PC-9 (cell line): ENCODE data around the gene ECE1. TPM values are rescaled to one million over a fixed set of nuclear protein-coding genes. Genes with fewer than 3 reads are reported as not detected.

Experiments
- BruUV-seq: library from RNA; stranded (reverse); fragments of 400-500 nt; replicated peaks from 2 replicates; lab custom pipeline; 2021; lab: Mats Ljungman, UMichigan
- CTCF ChIA-PET: fragments of 300-600 bp; sonication (Branson Sonifier 250); formaldehyde crosslinking; loops from one replicate; lab custom pipeline; 2022; ENCODE audit warnings: antibody characterized with exemption; lab: Charles Lee
- POLR2A ChIA-PET: fragments of 300-600 bp; sonication (Branson Sonifier 250); formaldehyde crosslinking; loops from one replicate; lab custom pipeline; 2022; ENCODE audit warnings: antibody characterized with exemption; ENCODE audit not compliant: unreplicated experiment; lab: Charles Lee
- DNase-seq, 2 experiments: peaks; one replicate each; pipeline versions ENCODE4 v3.0.0 to v3.0.0-alpha.2; 2015 to 2022; ENCODE audit warnings: mixed read lengths in 1 of 2
- H2AFZ ChIP-seq: fragments of 200-600 bp; sonication (generic); 2 replicates; pipeline ENCODE4 v1.8.1; 2017; ENCODE audit warnings: antibody characterized with exemption
- H3F3A ChIP-seq: fragments of 200-600 bp; sonication (generic); 2 replicates; pipeline ENCODE4 v1.8.1; 2017; ENCODE audit warnings: antibody characterized with exemption, mild to moderate bottlenecking, low read depth; ENCODE audit not compliant: insufficient read depth
- H3K27ac ChIP-seq: fragments of 200-600 bp; sonication (generic); 2 replicates; pipeline ENCODE4 v1.6.1; 2016; ENCODE audit warnings: mixed run types
- H3K27me3 ChIP-seq: fragments of 200-600 bp; sonication (generic); 2 replicates; pipeline ENCODE4 v1.6.1; 2016; ENCODE audit warnings: low read depth, mixed run types; ENCODE audit not compliant: insufficient read depth
- H3K36me3 ChIP-seq: fragments of 200-600 bp; sonication (generic); 2 replicates; pipeline ENCODE4 v1.6.1; 2016; ENCODE audit warnings: low read depth, mixed run types
- H3K4me1 ChIP-seq: fragments of 200-600 bp; sonication (generic); replicated peaks from 2 replicates; pipeline ENCODE4 v1.6.1; 2016; ENCODE audit warnings: mixed run types; ENCODE audit not compliant: insufficient read depth
- H3K4me2 ChIP-seq: fragments of 200-600 bp; sonication (generic); 2 replicates; pipeline ENCODE4 v1.6.1; 2017; ENCODE audit warnings: mixed run types
- H3K4me3 ChIP-seq: fragments of 200-600 bp; sonication (generic); 2 replicates; pipeline ENCODE4 v1.6.1; 2016; ENCODE audit warnings: mixed run types
- H3K79me2 ChIP-seq: fragments of 200-600 bp; sonication (generic); 2 replicates; pipeline ENCODE4 v1.6.1; 2017; ENCODE audit warnings: low read depth, mixed run types
- H3K9me2 ChIP-seq: fragments of 200-600 bp; sonication (generic); 2 replicates; pipeline ENCODE4 v1.8.1; 2017; ENCODE audit warnings: mild to moderate bottlenecking; ENCODE audit not compliant: insufficient read depth
- H3K9me3 ChIP-seq: fragments of 200-600 bp; sonication (generic); 2 replicates; pipeline ENCODE4 v1.8.1; 2016; ENCODE audit warnings: low read depth; ENCODE audit not compliant: insufficient read depth
- H4K20me1 ChIP-seq: fragments of 200-600 bp; sonication (generic); 2 replicates; pipeline ENCODE4 v1.8.1; 2017; ENCODE audit not compliant: insufficient read depth
- EZH2 ChIP-seq: fragments of 200-600 bp; sonication (generic); IDR thresholded peaks from 2 replicates; pipeline ENCODE4 v1.8.0; 2017; ENCODE audit warnings: antibody characterized with exemption, low read depth
- intact Hi-C: fragments of 100-400 bp; cut with micrococcal nuclease; formaldehyde crosslinking; loops from one replicate; pipeline ENCODE4 v1.10.0; 2022; ENCODE audit not compliant: unreplicated experiment
- total RNA-seq: library from RNA; stranded (reverse); gene quantifications from 2 replicates; pipeline ENCODE4 v1.2.3, GENCODE V29; 2021
- TF ChIP-seq, protein P1 (sequence below): fragments of 200-600 bp; sonication (generic); conservative IDR thresholded peaks from 2 replicates; pipeline ENCODE4 v1.6.1; 2017; ENCODE audit warnings: mixed run types, antibody characterized with exemption, mild to moderate bottlenecking, moderate library complexity

Gene ECE1
- total RNA-seq, 1 experiment from 2014 or later = 80.8 TPM

DNA sequence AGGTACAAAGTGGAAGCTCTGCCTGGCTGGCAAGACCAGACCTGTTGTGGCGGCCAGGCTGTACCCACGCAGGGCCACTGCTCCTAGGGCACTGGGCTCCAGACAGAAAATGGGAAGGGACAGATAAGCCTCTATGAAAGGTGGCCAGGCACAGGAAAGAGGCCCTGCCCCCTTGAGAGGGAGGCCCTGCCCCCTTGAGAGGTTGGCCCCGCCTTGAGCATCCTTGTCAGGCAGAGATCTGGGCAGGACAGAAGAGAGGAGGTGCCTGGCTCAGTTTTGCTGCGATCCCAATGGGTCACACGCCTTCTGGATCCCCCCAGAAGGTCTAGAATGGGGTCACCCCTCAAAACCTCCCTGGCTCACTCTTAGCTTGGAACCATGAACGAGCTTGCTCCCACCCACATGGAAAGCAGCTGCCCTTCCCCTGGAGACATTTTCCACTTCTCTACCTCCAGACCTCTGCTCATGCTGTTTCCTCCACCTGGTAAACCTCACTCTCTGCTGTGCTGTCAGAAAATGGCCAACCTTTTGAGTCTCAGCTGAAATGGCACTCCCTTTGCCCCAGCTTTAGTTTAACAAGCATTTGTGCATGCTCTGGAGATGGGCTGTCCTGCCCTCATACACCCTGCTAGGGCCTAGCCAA lies 17.5 kb upstream of the ECE1 start:
- H2AFZ ChIP-seq = no peak overlapping the region
- H3K9me3 ChIP-seq = no peaks in the 10 kb centered on the region
- H3K4me3 ChIP-seq = no peak overlapping the region
- H4K20me1 ChIP-seq = no peaks in the 10 kb centered on the region
- H3F3A ChIP-seq = no peaks in the 10 kb centered on the region
- ChIA-PET POLR2A (no interaction called here), CTCF (no interaction called here)
- intact Hi-C loops = no loop called here
- peaks cover 5% of the 10 kb centered on the region; the same call in 1 of the 2 replicates for H3K4me1 ChIP-seq
- H3K36me3 ChIP-seq = no peaks in the 10 kb centered on the region
- TF ChIP-seq, protein P1, sequence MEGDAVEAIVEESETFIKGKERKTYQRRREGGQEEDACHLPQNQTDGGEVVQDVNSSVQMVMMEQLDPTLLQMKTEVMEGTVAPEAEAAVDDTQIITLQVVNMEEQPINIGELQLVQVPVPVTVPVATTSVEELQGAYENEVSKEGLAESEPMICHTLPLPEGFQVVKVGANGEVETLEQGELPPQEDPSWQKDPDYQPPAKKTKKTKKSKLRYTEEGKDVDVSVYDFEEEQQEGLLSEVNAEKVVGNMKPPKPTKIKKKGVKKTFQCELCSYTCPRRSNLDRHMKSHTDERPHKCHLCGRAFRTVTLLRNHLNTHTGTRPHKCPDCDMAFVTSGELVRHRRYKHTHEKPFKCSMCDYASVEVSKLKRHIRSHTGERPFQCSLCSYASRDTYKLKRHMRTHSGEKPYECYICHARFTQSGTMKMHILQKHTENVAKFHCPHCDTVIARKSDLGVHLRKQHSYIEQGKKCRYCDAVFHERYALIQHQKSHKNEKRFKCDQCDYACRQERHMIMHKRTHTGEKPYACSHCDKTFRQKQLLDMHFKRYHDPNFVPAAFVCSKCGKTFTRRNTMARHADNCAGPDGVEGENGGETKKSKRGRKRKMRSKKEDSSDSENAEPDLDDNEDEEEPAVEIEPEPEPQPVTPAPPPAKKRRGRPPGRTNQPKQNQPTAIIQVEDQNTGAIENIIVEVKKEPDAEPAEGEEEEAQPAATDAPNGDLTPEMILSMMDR = no peak
- no peak for TF ChIP-seq EZH2
- no peaks in the 10 kb centered on the region for H3K9me2 ChIP-seq
- no peaks in the 10 kb centered on the region for H3K79me2 ChIP-seq
- BruUV-seq = no TSS peak
- DNase-seq = no peak
- H3K4me2 ChIP-seq = no peak overlapping the region
- H3K27me3 ChIP-seq = no peaks in the 10 kb centered on the region
- H3K27ac ChIP-seq = no peak overlapping the region

DNA sequence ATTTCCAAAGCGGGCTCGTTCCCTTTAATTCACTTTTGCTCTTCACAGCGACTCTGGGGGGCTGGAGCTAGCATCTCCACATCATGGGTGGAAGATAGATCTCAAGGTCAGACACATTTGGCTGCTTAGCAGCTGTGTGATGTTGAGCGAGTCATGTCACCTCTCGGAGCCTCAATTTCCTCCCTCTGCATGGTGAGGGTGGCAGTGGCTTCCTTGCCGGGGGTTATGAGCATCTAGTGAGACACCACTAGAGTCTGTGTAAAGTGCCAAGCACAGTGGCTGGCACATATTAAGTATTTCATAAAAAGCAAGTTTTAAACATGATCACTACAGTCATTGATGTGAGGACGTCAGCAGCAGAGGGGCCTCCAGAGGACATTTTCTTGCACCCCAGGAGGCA lies 16.9 kb upstream of the ECE1 start:
- Histone ChIP-seq H3K79me2 (no peaks in the 10 kb centered on the region), H2AFZ (no peak overlapping the region), H3F3A (no peaks in the 10 kb centered on the region), H4K20me1 (no peaks in the 10 kb centered on the region), H3K27ac (no peak overlapping the region), H3K9me3 (no peaks in the 10 kb centered on the region), H3K27me3 (no peaks in the 10 kb centered on the region), H3K4me2 (no peak overlapping the region), H3K36me3 (no peaks in the 10 kb centered on the region), H3K4me3 (no peak overlapping the region), H3K4me1 (peaks cover 5% of the 10 kb centered on the region; the same call in 1 of the 2 replicates), H3K9me2 (no peaks in the 10 kb centered on the region)
- BruUV-seq = no TSS peak
- CTCF ChIA-PET = no interaction called here
- POLR2A ChIA-PET = no interaction called here
- TF ChIP-seq EZH2 = no peak
- TF ChIP-seq, protein P1 = no peak
- intact Hi-C loops = no loop called here
- no peak for DNase-seq

DNA sequence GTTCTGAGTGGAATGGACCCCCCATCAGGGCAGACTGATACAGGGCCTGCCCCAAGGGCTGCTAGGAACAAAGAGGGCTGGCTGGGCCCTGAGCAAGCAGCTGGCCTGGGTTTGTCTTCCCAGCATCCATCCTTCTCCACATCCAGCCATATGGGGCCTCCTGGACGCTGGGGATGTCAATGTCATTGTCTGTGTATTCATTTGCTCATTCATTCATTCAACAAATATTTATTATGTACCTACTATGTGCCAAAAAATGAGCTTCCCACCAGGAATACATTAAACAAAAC lies 15.6 kb upstream of the ECE1 start:
- DNase-seq = no peak
- Histone ChIP-seq H3K27ac (no peak overlapping the region), H3K27me3 (no peaks in the 10 kb centered on the region), H3K9me3 (no peaks in the 10 kb centered on the region), H4K20me1 (no peaks in the 10 kb centered on the region), H3K79me2 (no peaks in the 10 kb centered on the region), H3K36me3 (no peaks in the 10 kb centered on the region), H3K4me3 (no peak overlapping the region), H3K4me1 (peaks cover 5% of the 10 kb centered on the region; the same call in 1 of the 2 replicates), H2AFZ (no peak overlapping the region), H3K9me2 (no peaks in the 10 kb centered on the region), H3K4me2 (no peak overlapping the region), H3F3A (no peaks in the 10 kb centered on the region)
- intact Hi-C loops = no loop called here
- CTCF ChIA-PET = no interaction called here
- TF ChIP-seq, protein P1 = no peak
- TF ChIP-seq EZH2 = no peak
- POLR2A ChIA-PET = interaction anchor here (0.7 kb wide), 1 partner anchor 28 kb away, joined by 10 read pairs; no protein-coding TSS in a partner anchor
- no TSS peak for BruUV-seq
